Choroid plexus epithelial cell (primary cell): Measurements from ENCODE around the gene RASSF8.

Experiments
- DNase-seq: peaks from one replicate; pipeline ENCODE4 v3.0.0-alpha.2; 2010; ENCODE audit warnings: low read depth
- H3K4me3 ChIP-seq: 2 replicates; pipeline ENCODE4 v1.5.1; 2011; ENCODE audit warnings: low read depth, mild to moderate bottlenecking, control low read depth, low read length, moderate library complexity
- TF ChIP-seq, protein P1 (sequence below): conservative IDR thresholded peaks from 2 replicates; pipeline ENCODE4 v1.5.1; 2011; ENCODE audit warnings: low read depth, mild to moderate bottlenecking, control low read depth, inconsistent platforms, low read length, moderate library complexity

The RASSF8 gene

DNA sequence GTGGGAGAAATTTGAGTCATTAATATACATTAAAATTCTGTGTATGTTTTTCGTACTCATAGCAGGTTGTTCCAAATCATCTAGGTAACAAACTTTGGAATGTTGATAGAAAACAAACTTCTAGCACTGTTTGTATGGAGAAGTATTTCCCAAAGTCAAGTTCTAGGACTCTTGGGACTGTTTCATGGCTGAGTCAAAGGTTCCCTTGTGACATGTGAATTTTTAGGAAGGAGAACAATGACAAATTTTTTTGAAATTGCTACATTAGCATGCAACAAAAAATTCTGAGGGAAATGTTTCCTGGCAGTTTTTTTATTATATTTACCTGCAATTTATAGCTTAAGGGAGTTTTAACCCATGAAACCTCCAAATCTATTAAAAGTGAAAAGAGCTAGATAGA, 73.8 kb downstream of the RASSF8 start:
- DNase-seq, result no peak
- H3K4me3 ChIP-seq, result no peak overlapping the region
- TF ChIP-seq, protein P1, sequence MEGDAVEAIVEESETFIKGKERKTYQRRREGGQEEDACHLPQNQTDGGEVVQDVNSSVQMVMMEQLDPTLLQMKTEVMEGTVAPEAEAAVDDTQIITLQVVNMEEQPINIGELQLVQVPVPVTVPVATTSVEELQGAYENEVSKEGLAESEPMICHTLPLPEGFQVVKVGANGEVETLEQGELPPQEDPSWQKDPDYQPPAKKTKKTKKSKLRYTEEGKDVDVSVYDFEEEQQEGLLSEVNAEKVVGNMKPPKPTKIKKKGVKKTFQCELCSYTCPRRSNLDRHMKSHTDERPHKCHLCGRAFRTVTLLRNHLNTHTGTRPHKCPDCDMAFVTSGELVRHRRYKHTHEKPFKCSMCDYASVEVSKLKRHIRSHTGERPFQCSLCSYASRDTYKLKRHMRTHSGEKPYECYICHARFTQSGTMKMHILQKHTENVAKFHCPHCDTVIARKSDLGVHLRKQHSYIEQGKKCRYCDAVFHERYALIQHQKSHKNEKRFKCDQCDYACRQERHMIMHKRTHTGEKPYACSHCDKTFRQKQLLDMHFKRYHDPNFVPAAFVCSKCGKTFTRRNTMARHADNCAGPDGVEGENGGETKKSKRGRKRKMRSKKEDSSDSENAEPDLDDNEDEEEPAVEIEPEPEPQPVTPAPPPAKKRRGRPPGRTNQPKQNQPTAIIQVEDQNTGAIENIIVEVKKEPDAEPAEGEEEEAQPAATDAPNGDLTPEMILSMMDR, result no peak

DNA sequence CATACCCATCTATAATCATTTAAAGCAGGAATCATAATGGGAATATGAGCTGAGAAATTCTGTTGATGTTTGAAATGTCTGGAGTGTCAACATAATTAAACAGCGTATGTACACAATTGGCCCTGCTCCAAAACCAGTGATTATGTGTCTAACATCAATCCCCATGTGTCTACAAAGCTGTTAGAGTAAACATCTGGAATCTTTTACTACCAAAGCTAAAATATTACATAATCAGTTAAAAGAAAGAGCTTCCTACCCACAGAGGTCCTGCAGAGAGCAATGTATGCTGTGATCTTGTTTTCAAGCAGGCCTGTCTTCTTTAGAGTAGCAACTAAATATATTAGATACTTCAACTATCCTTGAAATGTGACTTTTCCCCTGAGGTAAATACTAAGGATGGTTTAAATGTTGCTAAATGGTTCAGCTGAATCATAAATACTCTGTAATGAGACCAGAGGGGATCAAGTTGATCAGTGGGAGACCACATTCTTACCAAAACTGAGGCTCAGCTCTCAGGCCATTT, 74.3 kb downstream of the RASSF8 start:
- DNase-seq, result peak; percentile 81
- TF ChIP-seq, protein P1, result no peak

DNA sequence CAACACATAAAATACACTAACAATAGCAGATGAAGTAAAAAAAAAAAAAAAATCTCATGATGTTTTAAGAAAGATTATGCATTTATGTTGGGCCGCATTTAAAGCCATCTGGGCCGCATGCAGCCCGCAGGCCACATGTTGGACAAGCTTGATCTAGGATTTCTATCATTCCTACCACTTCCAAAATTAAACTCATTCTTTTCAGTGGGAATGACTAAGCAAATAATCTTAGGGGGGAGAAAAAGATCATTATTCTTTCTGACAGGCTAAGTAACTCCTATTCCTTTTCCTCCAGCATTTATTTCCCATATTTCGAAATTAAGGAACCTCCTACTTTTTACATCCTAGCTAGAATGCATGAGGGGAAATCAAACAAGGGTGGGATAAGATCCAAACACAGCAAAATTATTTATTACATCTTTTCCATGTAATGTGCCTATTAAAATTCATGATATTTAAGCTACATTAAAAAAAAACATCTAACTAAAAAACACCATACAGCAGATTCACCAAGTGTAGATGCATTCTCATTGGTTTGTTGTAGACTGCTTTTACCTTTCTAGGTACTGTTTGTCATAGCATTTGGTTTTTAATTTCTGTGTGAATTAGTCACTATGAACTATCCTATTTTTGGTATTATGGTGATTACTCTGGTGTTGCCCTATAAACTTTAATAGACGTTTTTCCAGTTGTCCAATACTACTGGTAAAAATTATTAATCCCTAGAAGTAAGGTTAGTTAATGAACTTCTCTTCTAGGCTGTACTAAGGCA, 76.1 kb downstream of the RASSF8 start:
- TF ChIP-seq, protein P1, result no peak
- DNase-seq, result no peak
- no peak overlapping the region for H3K4me3 ChIP-seq

More for the DNA sequence above, 74.3 kb downstream of the RASSF8 start:
- no peak overlapping the region for H3K4me3 ChIP-seq

DNA sequence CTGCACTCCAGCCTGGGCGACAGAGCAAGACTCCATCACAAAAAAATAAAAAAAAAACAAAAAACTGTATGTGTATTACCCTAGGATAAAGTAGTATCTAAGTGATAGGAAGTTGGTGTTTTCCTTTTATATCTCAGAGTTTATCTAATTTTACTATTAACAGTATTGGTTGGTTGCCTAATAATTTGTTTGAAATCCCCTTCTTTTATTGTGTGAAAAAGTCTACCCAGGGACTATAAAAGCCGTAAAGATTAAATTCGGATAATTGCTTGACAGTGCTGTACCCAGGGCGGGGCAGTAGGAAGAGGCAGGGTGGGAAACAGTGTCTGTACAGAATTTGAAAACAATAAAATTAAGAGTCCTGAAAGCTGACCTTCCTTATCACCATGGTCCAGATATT, 78.4 kb downstream of the RASSF8 start:
- TF ChIP-seq, protein P1, result no peak
- no peak for DNase-seq
- H3K4me3 ChIP-seq, result no peak overlapping the region

DNA sequence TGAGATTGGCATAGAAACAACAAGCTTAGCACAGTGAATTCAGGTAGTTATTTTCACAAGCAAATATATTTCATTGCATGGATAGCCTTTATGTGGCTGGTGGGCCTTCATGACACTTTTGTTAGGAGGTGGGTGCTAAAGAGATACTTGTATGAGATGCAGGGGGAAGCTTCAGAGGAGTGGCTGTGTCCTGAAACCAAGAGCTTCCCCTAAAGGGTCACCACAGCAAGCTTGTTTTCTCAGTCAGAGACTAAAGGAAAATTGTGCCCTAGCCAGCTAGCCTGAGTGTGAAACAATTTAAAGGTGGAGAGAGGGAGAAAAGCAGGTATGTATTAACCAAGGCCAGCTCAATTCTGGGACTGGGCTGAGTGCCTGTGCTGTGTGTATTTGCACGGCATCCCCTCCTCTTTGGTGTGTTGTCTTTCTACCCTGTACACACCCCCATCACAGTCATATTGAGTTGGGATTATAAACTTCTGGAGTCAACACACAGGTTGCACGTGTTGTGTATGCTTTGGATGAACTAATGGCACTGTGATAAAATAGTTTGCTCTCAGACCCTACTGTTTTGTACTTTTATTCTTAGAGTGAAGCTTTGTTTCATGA, 79.2 kb downstream of the RASSF8 start:
- H3K4me3 ChIP-seq, result no peak overlapping the region
- TF ChIP-seq, protein P1, result no peak
- no peak for DNase-seq

DNA sequence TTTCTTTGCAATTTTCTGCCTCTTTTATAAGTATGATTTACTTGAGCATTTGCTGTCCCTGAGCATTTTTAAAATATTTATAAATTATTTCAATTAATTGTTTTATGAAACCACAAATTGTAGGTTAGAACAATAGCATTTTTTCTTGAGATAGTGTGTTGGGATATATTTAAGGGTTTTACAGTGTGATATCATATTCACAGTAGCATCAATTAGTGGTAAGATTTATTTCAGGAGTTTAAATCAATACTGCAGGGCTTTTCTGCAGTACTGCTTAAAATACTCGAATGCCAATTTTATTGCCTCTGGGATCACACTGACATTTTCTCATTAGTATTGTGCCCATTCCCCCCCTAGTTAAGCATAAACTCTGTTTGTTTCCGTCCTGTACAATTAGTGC, 84.2 kb downstream of the RASSF8 start:
- DNase-seq, result no peak
- TF ChIP-seq, protein P1, result no peak
- H3K4me3 ChIP-seq, result no peak overlapping the region
